Frontal cortex (tissue), 4 donors: ENCODE data around the gene ITGA3. TPM values are rescaled to one million over a fixed set of nuclear protein-coding genes. Genes with fewer than 3 reads are reported as not detected.
A peak's percentile ranks its signal among the peaks of the same experiment; 100 is the strongest.

Experiments used
- DNase-seq, 2 donors: peaks; one replicate each; pipeline ENCODE4 v3.0.0; 2012; ENCODE audit warnings: low spot score in 2 of 2
- FAIRE-seq: peaks from 2 replicates; lab custom pipeline; 2012; peaks lifted over from hg19 to GRCh38; lab: Jason Lieb, UNC
- total RNA-seq: library from RNA; depleted of rRNA; stranded (reverse); fragments of >200 nt; gene quantifications from one replicate; pipeline ENCODE4 v1.2.3, GENCODE V29; 2014
- donor health status: control.
- donor health status: control.
- donor health status: control.

Gene ITGA3
- total RNA-seq, 1 donor from 2014 or later: 20.0 TPM

DNA sequence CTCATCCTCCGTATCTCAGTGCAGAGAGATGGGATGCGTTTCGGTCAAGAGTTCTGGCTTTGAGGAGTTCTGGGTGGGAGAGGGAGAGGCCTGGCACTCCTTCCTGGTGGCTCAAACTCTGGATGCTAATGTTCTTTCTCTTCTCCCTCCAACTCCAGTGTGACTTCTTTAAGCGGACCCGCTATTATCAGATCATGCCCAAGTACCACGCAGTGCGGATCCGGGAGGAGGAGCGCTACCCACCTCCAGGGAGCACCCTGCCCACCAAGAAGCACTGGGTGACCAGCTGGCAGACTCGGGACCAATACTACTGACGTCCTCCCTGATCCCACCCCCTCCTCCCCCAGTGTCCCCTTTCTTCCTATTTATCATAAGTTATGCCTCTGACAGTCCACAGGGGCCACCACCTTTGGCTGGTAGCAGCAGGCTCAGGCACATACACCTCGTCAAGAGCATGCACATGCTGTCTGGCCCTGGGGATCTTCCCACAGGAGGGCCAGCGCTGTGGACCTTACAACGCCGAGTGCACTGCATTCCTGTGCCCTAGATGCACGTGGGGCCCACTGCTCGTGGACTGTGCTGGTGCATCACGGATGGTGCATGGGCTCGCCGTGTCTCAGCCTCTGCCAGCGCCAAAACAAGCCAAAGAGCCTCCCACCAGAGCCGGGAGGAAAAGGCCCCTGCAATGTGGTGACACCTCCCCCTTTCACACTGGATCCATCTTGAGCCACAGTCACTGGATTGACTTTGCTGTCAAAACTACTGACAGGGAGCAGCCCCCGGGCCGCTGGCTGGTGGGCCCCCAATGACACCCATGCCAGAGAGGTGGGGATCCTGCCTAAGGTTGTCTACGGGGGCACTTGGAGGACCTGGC is 33.3 kb downstream of the ITGA3 start:
- no peak for FAIRE-seq
- no peak for DNase-seq

DNA sequence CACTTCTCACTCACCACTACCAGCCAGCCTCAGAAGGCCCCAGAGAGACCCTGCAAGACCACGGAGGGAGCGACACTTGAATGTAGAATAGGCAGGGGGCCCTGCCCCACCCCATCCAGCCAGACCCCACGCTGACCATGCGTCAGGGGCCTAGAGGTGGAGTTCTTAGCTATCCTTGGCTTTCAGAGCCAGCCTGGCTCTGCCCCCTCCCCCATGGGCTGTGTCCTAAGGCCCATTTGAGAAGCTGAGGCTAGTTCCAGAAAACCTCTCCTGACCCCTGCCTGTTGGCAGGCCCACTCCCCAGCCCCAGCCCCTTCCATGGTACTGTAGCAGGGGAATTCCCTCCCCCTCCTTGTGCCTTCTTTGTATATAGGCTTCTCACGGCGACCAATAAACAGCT is 34.2 kb downstream of the ITGA3 start:
- DNase-seq (no peak), FAIRE-seq (no peak)

GRCh38 chr17:50090971-50091917 is 35.3 kb downstream of the ITGA3 start:
- no peak for DNase-seq
- FAIRE-seq: no peak

GRCh38 chr17:50091918-50092285 is 36.0 kb downstream of the ITGA3 start:
- DNase-seq (no peak), FAIRE-seq (no peak)

- DNase-seq (no peak), FAIRE-seq (no peak)
These were observed 37.3 kb downstream of the ITGA3 start for GRCh38 chr17:50093246-50093645.

GRCh38 chr17:50093807-50094206 is 37.9 kb downstream of the ITGA3 start:
- DNase-seq (no peak), FAIRE-seq (no peak)

DNA sequence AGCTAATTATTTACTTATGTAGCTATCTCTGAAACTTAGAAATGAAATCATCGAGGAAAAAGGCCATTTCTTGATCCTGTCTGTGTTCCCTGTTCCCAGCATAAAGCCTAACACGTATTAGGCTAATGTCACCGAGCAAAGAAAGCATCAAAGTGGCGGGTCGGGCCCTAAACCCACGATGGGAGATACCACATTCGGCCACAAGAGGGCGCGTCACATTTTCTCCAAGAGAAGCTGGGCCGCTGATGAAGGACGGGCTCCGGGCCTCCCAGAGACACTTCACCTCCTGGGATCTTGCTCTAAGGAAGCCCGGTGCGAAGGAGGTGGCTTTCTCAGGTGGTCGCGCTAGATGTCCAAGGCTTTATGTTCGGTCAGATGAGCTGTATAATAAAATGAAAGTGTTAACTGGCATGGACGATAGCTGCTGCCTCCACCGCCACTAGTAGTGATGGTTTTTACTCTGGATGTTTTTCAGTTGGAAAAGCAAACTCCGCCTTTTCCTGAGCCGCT is 38.4 kb downstream of the ITGA3 start:
- DNase-seq: peak; percentile 82 to 84
- no peak for FAIRE-seq

DNA sequence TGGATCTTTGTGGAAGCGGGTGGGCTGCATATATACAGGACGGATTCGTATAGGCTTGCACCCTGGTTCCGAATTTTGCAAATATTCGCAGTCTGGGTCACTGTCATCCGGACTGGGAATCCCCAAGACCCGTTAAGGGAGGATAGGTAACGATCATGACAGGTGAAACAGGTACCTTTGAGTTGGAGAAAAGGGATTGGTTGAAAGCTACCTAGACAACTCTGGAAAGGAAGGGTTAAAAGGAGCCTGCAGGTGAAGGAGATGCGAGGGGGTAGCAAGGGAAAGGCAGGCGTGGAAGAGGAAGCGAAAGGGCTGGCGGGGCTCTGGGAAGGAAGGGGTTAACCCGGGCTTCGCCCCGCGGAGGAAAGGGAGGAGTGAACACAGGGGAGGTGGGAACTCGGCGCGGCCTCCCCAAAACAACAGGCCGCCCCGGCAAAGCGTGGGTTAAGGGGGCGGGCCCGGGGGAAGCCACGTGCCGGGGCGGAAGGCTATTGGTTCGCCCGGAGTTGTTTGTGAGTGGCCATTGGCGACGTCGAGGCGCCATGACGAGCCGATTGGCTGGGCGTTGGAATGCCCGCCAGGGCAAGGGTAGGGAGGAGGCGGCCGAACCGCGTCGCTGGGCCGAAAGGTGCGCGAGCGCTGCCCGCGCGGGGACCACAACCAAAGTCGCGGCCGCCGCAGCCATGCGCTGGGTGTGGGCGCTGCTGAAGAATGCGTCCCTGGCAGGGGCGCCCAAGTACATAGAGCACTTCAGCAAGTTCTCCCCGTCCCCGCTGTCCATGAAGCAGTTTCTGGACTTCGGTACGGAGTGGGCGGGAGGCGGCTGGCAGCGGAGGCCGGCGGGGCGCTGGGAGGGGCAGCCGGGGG is 39.1 kb downstream of the ITGA3 start, which contains the start of gene PDK2:
PDK2 (plus strand) TSS at position 599 of the 867 bp plus-strand sequence; CDS start at position 684, 85 bp downstream.
- DNase-seq (peak; percentile 97 to 98), FAIRE-seq (no peak)

DNA sequence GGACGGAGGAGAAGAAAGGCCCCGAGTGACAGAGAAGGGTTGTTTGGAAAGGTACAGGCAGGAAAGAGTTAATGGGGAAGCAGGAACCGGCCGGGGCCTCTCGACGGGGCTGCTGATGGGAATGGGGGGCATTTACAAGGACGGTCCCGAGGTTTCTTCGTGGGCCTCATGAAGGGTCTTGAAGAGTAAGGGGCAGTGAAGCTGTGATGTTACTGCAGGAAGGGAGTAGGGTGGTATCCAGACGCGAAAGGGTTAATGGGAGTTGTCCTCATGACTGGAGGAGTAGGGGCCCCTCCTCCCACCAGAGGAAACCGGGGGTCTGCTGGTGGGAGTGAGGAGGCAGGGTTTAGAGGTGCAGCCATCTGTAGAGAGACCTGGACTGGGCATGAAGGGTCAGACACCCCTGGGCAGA is 39.7 kb downstream of the ITGA3 start:
- FAIRE-seq (no peak), DNase-seq (no peak)

- FAIRE-seq: no peak
- DNase-seq: no peak
These were observed 40.2 kb downstream of the ITGA3 start for GRCh38 chr17:50096092-50096491.

DNA sequence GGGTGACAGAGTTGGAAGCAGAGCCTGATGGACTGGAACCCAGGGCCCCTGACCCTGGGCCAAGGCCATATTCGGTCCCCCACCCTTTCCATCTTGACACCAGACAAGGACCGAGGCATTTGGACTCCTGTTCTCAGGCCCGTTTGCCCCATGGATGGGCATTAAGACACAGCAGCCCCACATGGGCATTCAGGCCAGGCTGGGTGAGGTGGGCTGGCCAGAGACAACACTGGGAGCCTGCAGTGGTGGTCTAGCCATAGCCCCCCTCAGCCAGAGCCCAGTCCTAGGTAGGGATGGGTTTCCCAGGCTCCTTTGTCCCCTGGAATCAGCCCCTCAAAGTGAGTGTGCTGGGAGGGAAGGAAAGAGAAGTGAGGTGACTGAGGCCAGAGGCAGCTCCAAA is 40.8 kb downstream of the ITGA3 start:
- DNase-seq (no peak), FAIRE-seq (no peak)

- DNase-seq (no peak), FAIRE-seq (no peak)
These were observed 41.5 kb downstream of the ITGA3 start for GRCh38 chr17:50097455-50097854.

DNA sequence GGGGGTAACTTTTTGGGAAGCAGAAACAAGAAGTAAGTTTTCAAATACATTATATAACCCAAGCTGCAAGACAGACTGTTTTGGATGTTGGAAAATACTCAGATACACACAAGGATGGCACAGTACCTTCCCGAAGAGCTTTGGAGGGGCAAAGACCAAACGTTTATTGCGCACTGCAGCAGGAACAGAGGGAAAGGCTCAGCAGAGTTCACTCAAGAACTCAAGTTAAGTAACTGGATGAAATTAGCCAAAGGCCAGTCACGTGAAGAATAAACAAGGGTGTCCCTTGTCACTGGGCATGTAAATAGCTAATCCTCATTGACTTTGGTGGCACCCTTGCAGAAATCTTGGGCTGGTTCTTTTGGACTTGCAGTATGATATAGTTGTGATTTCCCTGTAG is 42.0 kb downstream of the ITGA3 start:
- no peak for FAIRE-seq

GRCh38 chr17:50098583-50098982 is 42.7 kb downstream of the ITGA3 start:
- no peak for FAIRE-seq
- DNase-seq: no peak

More for the DNA sequence above, 42.0 kb downstream of the ITGA3 start:
- DNase-seq: no peak

- DNase-seq: no peak
- FAIRE-seq: no peak
These were observed 43.1 kb downstream of the ITGA3 start for GRCh38 chr17:50099003-50099402.

- FAIRE-seq: no peak
- no peak for DNase-seq
These were observed 44.6 kb downstream of the ITGA3 start for GRCh38 chr17:50100480-50100883.

DNA sequence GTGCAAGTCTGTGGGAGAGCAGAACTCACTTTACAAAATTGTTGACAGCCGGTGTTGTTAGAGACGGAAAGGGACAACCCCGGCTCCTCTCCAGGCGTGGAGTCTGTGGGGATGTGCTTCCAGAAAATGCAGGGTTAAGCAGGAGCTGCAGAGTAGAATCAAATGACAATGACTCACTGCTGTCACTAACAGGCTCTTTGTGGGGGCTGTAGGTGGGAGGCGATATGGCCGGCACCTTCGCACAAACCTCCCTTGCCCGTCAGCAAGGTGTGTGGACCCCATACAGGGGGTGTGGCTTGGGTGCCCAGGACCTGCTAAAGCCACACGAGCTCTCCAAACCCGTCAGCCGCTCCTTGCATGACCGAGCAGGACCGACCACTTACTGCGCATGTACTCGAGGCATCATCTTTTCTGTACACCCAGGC is 45.0 kb downstream of the ITGA3 start:
- FAIRE-seq (no peak), DNase-seq (no peak)

- peak in 1 of 2 donors; percentile 65 for DNase-seq
- no peak for FAIRE-seq
These were observed 45.6 kb downstream of the ITGA3 start for GRCh38 chr17:50101346-50102163.
